H1 (cell line): Measurements from ENCODE around the gene SIDT1. TPM values are rescaled to one million over a fixed set of nuclear protein-coding genes. Genes with fewer than 3 reads are reported as not detected.

Experiments
- CHD1 ChIP-seq: IDR thresholded peaks from 2 replicates; pipeline ENCODE4 v1.6.1; 2012; ENCODE audit warnings: low read depth, low read length, improper control_type of control experiment
- CREB1 ChIP-seq: IDR thresholded peaks from 2 replicates; pipeline ENCODE4 v1.6.1; 2012; ENCODE audit warnings: inconsistent platforms
- KDM4A ChIP-seq: IDR thresholded peaks from one replicate; pipeline ENCODE4 v1.7.1; 2012; ENCODE audit warnings: low read depth, mild to moderate bottlenecking, moderate library complexity, low read length, inconsistent platforms; ENCODE audit not compliant: severe bottlenecking
- PHF8 ChIP-seq: fragments of 200-600 bp; sonication (generic); conservative IDR thresholded peaks from 2 replicates; pipeline ENCODE4 v1.7.1; 2012; ENCODE audit warnings: low read depth, mild to moderate bottlenecking, inconsistent platforms, low read length, moderate library complexity
- RAD21 ChIP-seq, 2 experiments: IDR thresholded peaks in 1 of 2; conservative IDR thresholded peaks in 1 of 2; 2 replicates each; pipeline ENCODE4 v1.6.1; 2011; ENCODE audit warnings: low read depth in 2 of 2, low read length in 2 of 2, improper control_type of control experiment in 1 of 2, inconsistent platforms in 1 of 2, mild to moderate bottlenecking in 1 of 2, moderate library complexity in 1 of 2
- SIN3A ChIP-seq, 2 experiments: IDR thresholded peaks in 1 of 2; conservative IDR thresholded peaks in 1 of 2; 2 replicates each; pipeline ENCODE4 v1.6.1; 2011 to 2012; ENCODE audit warnings: low read length in 2 of 2, improper control_type of control experiment in 1 of 2, low read depth in 1 of 2, mild to moderate bottlenecking in 1 of 2
- SP1 ChIP-seq: IDR thresholded peaks from 2 replicates; pipeline ENCODE4 v1.6.1; 2011; ENCODE audit warnings: low read depth, low read length
- TAF1 ChIP-seq: IDR thresholded peaks from 2 replicates; pipeline ENCODE4 v1.6.1; 2011; ENCODE audit warnings: mild to moderate bottlenecking, low read depth, low read length
- polyA plus RNA-seq, 7 experiments: library from polyadenylated mRNA; depleted of rRNA in 3 of 7; stranded (reverse) in 5 of 7; unstranded in 2 of 7; fragments of >200 nt in 5 of 7; fragments of 200-250 nt in 2 of 7; gene quantifications; 1 replicate in 5 of 7; 2 replicates in 1 of 7; 4 replicates in 1 of 7; pipeline versions ENCODE4 v1.2.1 to v1.2.3, GENCODE V29; 2011 to 2013; ENCODE audit warnings: missing spikeins in 2 of 7, mixed read lengths in 2 of 7
- total RNA-seq: library from RNA; stranded (reverse); fragmentation: NEBNext Ultra II Directional; extraction: Animal tissue kit (Norgen Biotek cat#: 25700); gene quantifications from 2 replicates; pipeline ENCODE4 v1.2.1, GENCODE V29; 2021

The SIDT1 gene
- total and polyA plus RNA-seq, 2 of the 8 experiments (the other 6 are each of a cell fraction or from before 2014, with no cell fraction given) = 0.06 TPM; not detected in 1

- no peak for TF ChIP-seq TAF1
- no peak for TF ChIP-seq PHF8
- no peak for TF ChIP-seq SIN3A (conservative IDR thresholded peaks at IDR 0.05 in 1 of 2, IDR thresholded peaks at IDR 0.05 in 1 of 2; ENCODE audit: low read depth in 1 of 2, low read length in 2 of 2)
- no peak for TF ChIP-seq CHD1
- TF ChIP-seq SP1 = no peak
- TF ChIP-seq CREB1 = no peak
- TF ChIP-seq RAD21 (IDR thresholded peaks at IDR 0.05 in 1 of 2, conservative IDR thresholded peaks at IDR 0.05 in 1 of 2; ENCODE audit: low read depth in 2 of 2, low read length in 2 of 2) = no peak
- TF ChIP-seq KDM4A = no peak
Observed at GRCh38 chr3:113537155-113537554, 4.8 kb downstream of the SIDT1 start (continued).
